Measurements from ENCODE around the gene TBC1D5. TPM values are rescaled to one million over a fixed set of nuclear protein-coding genes. Genes with fewer than 3 reads are reported as not detected.
"Not testable (repeated sequence)": the region's sequence is repeated elsewhere in the genome, so short reads cannot be mapped to it uniquely, and the experiment has no call there.

TBC1D5 gene
- total RNA-seq, 1 donor from 2014 or later, result 98.7 TPM

DNA sequence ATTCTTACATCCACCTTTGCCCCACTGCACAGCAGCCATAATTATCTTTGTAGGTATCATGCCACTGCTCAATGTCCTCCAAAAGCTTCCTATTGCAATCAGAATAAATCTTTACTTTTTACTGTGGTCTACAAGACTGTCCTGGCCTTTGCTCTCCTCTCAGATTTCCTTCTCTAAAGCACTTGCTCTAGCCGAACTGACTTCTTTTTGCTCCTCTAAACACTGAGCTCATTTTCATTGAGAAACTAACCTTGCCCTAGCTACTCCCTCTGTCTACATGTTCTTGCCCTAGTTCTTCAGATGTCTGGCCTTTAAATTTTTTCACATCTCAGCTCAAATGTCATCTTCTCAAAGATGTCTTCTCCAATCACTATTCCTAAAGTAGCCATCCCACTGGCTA, 342.8 kb downstream of the TBC1D5 start:
- no peak for DNase-seq

DNA sequence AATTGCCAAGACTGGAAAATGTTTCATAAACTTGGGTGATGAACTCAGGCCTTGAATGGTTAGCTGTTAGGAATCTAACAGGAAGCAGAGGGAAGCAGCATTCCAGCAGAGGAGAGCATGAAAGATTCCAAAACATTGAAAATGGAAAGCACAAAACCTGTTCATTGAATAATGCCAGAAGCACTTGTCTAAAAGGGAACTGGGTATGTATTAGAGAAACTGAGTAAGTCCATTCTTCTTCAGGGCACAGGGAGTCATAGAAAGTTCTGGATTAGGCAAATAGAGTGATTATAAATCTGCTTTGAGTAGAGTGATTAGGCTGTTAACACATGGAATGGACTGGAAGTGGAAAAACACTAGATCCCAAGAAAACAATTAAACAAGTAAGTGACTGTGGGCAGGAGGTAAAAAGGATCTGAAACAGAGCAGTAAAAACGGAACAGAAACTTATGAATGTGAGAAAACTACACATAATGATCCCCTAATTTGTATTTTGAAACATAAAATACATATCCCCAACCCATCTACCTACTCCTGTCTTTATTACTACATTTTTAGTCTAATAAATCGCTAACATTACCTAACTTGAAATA, 343.4 kb downstream of the TBC1D5 start:
- no peak for DNase-seq

DNA sequence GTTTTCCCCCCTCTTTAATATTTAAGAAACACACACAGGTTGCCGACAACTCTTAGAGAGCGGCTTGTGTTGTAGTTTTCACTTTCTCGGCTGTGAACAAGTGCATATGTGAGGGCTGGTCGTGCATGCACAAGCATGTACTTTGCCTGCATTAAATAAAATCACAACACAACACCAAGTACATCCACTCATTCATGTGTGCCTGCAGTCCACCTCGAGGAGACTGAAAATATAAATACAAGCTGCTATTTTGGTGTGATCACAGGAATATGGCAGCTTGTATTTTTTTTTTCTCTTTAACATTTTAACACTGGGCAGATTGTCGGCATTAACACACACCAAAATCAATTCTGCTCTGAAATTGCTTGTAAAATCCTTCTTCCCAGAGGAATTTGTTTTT, 346.4 kb downstream of the TBC1D5 start:
- no peak for DNase-seq

DNA sequence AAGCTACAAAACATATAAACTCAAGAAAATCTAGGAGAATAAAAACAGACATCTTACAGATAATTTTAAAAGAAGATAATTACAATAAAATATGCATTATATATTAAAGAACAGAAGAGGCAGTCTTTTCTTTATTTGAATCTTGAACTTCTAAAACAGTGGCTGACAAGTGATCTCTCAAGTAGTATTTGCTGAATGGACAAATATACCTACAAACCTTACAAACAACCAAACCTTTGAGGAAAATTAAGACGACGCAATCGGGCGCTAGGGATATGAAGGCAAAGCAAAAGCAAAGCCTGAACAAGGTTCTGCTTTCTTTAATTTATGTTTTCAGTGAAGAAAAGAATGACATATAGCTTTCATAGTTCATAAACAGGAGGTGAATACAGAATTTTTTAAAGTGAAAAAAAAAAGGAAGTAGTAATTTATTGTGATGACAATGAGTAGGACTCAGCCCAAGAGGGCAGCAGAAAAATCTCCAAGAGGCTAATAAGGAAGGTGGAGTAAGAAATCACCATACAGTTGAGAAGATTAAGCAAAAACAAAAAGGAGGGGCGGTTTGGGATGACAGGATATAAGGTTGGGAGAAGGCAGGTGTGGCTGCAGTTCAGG, 347.8 kb downstream of the TBC1D5 start:
- no peak for DNase-seq

DNA sequence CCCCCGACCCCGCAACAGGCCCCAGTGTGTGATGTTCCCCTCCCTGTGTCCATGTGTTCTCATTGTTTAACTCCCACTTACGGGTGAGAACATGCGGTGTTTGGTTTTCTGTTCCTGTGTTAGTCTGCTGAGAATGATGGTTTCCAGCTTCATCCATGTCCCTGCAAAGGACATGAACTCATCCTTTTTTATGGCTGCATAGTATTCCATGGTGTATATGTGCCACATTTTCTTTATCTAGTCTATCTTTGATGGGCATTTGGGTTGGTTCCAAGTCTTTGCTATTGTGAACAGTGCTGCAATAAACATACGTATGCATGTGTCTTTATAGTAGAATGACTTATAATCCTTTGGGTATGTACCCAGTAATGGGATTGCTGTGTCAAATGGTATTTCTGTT, 349.9 kb downstream of the TBC1D5 start:
- DNase-seq, result not testable (repeated sequence)

DNA sequence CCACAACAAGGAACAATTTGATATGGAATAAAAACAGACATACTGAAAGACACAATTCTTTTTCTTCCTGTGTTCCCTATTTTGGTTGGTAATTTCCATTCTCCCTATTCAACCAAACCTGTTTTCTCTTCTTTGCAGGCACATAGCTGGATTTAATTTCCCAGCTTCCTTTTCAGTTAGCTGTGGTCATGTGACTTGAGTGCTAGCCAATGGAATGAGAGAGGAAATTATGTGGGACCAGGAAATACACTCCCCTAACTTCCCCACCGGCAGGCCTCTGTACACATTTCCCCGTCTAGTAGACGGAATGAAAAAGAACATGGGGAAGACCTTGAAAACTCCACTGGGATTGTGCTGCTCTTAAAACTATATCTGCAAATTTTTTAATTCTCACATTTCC, 351.6 kb downstream of the TBC1D5 start:
- DNase-seq, result no peak

DNA sequence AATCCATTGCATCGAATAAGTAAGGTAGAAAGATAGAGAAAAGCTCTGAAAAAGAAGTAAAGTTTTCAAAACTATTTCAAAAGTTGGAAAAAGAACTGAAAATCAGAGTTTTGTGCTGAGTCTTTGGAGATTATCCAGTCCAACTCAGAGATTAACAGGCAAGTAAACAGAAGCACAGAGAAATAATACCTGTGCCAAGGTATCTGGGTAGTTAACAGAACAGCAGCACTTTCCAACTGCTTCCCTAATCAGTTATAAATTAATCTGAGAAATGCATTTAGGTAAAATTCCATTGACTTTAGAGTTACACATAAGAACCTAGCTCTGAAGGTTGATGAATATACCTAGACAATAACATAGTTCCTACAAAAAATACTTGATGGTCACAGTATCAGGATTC, 355.3 kb downstream of the TBC1D5 start:
- no peak for DNase-seq

DNA sequence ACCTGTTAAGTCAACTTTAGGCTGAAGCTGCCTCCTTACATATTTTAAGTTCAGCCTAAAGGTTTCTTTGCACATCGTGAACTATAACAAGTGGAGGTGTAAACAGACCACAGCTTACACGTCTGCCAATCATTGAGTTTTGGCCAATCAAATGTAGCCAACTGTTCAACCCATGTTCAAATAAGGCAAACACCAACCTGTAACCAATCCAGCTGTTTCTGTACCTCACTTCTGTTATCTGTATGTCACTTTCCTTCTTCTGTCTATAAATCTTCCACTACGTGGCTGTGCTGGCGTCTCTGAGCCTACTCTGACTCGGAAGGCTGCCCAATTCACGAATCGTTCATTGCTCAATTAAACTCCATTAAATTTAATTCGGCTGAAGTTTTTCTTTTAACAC, 356.0 kb downstream of the TBC1D5 start:
- DNase-seq, result no peak

DNA sequence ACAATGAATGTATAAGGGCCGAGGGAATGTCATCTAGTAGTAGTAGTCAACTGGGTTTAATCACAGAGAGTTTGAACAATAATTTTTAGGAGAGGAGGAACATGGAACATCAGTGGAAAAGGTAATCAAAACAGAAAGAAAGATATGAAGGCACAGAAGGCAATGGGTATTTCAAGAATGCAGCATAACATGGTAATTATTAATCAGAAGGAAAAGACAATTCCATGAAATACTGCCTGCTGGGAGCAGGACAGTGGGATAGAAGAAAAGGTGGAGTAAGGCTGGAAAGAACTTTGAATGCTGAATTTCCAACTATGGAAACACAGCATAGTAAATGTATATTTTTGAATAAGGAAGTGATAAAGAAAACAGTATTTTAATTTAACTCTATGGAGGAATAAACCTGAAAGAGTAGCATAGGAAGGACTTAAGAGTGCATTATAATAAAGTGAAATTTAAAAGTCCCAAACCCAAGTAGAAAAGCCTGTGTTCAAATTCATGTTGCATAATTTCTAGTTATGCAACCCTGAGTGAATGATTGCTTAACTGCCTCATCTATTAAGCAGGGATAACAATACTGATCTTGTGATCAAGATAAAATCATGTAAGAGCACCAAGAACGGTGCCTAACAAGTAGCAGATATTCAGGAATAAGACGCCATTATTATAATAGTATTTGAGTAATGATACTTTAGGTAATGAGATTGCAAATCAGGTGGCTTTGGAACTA, 357.7 kb downstream of the TBC1D5 start:
- no peak for DNase-seq

DNA sequence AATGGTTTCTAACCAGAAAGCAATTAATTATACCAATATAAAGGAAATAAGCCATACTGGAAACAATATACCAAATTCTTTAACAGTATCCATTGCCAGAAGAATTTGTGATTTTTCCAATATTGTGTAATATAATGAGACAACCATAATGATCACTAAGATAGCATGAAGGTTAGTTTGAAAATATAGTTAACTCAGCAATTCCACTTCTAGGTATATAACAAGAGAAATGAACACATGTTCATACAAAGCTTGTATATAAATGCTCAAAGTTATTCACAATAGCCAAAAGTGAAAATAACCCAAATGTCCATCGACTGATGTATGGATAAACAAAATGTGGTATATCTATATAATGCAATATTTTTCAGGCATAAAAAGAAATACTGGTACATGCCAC, 369.1 kb downstream of the TBC1D5 start:
- DNase-seq, result no peak

DNA sequence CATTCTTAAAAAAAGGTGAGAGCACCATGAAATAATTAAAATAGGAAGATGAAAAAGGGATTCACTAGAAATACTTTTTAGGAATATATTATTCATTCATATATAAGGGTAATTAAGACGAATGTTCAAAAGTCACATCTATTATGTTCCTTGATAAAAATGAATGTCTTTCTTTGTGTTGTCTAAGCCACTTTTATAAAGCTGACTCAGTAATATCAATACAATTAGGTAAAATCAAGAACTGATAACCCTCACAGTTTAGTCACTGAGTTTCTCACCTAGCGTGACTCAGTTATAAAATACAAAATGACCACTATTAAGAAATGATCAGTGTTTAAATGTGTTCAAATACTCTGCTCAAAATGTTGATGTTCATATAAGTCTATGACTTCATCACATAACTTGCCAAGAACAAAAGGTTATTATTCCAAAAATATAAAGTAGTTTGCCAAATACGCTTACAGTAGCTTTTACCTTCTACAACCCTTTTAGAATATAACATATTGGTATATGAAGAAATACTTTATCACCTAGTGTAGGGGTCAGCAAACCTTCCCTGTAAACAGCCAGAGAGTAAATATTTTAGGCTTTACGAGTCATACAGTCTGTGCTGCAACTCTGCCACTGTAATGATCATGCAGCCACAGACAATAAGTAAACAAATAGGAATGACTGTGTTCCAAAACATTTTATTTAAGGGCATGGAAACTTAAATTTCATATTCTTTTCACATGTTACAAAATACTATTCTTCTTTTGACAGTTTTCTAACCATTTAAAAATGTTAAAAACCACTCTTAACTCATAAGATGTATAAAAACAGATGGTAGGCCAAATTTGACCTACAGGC, 369.8 kb downstream of the TBC1D5 start:
- no peak for DNase-seq

DNA sequence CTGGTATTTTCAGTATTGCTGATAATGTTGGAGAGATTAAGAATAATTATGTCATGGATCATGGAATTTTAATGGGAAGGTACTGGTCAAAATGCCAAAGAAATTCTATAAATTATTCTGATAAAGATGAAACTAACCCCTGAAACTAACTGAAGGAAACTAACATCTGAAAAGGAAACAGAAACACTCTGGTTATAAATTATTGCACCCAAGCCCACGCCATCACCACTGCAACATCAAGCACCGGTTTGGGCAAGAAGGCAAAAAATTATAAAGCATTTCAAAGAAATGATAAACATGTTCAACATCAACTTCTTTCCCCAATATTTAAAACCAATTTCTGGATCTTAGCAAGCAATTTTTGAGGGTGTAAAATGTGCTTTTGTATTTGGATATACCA, 372.5 kb downstream of the TBC1D5 start:
- no peak for DNase-seq

DNA sequence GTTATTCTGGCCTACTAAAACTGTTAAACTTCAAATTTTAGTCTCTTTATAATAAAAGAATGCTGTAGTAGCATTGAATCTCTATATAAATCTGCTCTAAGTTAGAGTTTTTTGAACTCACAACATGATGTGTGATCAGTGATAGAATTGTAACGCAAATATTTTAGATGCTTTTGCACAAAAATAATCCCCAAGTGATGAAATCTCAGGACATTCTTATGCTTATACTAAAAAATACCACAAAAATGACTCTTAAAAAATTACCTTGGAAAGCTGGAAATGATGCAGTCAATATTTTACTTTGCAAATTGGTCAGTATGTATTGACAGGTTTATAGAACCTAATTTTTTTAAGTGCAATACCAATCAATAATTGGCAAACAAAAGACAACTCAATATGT, 375.3 kb downstream of the TBC1D5 start:
- DNase-seq, result no peak

DNA sequence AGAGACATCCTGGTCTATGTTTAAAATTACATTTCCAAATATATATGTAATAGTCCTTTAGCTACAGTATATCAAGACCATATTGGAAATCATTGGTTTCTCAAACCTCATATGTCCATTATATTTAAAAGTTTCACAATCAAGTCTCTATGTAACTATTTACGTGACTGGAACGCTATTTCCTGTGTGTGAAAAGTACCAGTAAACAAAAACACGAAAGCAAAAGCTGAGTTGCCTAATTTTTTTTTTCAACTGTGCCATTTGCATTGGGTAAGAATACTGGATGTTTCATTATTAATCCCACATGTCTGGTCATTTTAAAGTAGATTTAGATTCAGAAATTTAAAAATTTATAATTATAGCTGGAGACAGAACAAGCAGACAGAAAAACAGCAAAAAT, 381.4 kb downstream of the TBC1D5 start:
- DNase-seq, result no peak

DNA sequence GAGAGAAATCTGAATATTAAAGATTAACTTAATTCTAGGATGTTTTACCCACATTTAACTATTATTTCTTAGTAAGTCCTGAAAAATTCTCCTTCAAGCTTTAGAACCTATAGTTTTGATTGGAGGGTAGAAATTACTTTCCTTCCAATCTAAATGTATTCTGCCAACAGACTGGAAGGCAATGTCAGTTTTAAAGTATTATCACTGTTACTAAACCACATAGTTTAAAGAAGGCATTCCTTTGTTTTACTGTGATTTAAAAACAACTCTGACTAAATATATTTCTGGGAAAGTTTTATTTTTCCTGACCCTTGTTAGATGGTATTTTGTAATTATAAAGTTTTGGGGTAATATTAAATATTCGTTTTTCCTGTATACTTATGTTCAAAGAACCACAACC, 382.5 kb downstream of the TBC1D5 start:
- no peak for DNase-seq

DNA sequence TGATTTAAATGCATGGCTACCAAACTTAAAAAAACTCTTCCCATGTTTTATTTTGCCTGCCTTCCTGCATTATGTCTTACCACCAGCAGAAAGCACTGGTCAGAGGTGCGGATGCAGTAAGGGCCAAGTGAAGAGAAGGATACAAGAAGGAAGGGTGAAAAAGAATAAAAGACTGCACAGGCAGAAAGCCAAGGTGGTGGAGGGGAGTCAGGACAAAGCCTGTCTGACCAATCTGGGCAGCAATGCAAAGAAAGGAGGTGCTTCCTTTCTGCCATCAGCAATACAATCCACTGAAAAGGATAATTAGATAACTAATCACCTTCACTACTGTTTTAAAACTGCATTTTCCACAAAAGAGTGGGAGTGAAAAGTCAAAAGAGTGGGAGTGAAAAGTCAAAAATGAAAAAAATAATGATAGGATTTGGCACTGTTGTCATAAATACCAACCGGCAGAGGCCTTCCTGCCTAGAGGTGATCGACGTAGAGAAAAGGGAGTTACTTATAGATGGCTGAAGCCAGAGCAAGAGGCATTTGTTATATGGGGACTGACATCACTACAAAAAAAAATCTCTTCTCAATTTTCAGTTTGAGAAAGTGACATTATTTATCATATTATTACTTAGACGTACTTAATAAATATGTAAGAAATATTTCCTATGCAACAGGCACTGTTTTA, 385.3 kb downstream of the TBC1D5 start:
- DNase-seq, result no peak

DNA sequence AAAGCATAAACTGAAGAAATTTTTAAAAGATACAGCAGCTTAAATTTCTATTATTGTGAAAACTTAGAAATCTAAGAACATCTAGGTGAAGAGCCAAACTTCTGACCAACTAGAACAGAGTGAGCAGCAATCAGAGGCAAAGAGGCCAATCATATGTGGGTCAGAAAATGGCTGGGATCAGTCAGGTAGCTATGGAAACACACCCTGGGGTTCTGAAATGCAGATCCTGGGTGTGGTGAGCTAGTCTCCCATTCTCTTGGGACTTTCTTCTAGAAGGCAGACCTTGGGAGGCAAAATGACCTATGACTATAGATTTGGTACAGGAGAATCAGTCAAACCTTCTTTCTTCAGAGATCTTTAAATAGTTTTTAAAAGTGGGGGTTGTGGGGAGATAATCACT, 385.8 kb downstream of the TBC1D5 start:
- DNase-seq, result no peak

DNA sequence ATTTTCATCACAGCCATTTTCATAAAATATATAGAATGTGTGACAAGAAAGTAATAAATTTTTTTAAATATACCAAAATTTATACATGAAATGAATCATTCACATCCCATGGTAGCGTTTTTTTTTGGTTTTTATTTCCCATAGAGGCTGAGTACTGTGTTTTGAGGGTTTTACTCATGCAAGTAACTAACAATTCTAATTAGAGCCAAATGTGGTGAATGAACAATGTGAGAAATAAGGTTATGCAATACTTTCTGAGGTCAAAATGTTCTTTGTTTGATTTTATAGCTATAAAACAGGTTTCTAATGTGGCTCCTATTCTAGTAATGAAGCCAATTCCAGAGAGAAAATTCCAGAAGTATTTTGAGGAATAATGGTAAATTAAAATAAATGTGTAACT, 386.8 kb downstream of the TBC1D5 start:
- peak; percentile 2 for DNase-seq

DNA sequence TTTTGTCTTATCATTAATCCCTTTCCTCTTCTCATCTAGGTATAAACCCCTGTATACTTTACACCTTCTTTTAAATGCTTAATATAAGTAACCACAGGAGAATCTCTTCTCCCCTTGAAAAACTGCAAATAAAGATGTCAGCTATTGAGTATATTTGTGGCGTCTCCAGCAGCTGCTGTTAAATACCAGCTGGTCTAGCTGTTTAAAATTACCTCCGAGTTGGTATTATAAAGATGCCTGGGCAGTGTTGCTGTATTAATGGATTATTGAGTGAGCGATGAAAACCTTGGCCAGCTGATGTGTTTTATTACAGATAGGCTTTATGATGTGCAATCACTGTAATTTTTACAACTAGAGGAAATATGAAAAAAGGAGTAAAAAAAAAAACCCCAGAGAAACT, 388.1 kb downstream of the TBC1D5 start:
- no peak for DNase-seq

DNA sequence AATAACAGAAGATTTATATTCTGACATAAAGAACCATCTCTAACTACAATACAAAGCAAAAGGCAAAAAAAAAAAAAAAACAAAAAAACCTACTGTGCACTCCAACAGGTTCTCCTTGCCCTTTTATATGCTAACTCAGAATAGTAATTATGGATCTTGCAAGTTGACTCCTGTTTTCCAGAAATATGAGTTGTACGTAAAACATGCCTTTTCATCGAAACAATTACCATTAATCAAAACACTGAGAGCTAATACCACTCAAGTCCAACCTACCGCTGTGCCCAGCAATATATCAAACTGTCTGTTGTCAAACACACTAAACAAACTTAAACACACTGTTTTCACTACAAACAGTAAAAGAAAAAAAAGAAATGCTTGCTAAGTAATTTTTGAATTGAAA, 389.8 kb downstream of the TBC1D5 start:
- DNase-seq, result no peak

DNA sequence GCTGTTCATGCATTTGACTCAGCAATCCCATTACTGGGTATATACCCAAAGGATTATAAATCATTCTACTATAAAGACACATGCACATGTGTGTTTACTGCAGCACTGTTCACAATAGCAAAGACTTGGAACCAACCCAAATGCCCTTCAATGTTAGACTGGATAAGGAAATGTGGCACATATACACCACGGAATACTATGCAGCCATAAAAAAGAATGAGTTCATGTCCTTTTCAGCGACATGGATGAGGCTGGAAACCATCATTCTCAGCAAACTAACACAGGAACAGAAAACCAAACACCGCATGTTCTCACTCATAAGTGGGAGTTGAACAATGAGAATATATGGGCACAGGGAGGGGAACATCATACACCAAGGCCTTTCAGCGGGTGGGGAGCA, 391.2 kb downstream of the TBC1D5 start:
- DNase-seq, result not testable (repeated sequence)

DNA sequence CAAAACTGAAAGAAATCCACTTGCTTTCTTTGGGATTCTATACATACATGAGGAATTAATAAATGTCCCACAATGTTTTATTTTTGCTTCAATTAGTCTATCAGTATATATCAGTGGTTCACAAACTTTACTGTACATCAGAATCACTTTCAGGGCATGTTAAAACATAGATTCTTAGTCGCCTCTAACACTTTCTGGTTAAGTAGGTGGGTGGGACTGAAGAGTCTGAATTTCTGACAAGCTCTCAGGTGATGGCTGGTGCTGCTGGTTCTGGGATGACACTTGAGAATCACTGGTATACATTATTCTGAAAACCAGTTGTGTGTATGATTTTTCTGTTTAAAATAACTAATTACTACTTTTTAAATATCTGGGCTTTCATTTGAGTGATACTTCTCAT, 393.3 kb downstream of the TBC1D5 start:
- no peak for DNase-seq

DNA sequence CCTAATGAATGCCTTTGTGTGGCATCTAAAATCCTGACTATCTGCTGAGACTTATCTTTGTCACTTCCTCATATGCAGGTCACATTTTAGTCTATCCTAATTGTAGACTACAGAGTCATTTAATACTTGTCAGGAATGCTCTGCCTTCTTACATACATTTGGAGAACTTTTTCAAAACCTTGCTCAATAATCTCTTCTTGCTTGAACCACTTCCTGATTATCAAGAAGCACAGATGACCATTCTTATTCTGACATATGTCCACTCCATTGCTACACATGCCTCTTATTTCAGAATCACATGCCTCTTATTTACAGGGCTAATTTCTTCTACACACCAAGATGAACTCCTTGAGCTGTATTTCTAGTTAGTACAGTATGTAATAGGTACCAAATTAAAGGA, 400.3 kb downstream of the TBC1D5 start:
- DNase-seq, result no peak
